ENCODE measurements around the gene SERPINA4.

Gene SERPINA4

GRCh38 chr14:94542111-94542810 is 19.0 kb upstream of the SERPINA4 start:
- DNase-seq (ENCODE audit: low read depth in 2 of 2), result peak; percentile 11 to 21

- no peak for DNase-seq (ENCODE audit: low read depth in 2 of 2)
Measured at GRCh38 chr14:94542811-94543440, 18.3 kb upstream of the SERPINA4 start.

GRCh38 chr14:94543449-94544124 is 17.7 kb upstream of the SERPINA4 start:
- DNase-seq (ENCODE audit: low read depth in 2 of 2), result no peak

- DNase-seq (ENCODE audit: low read depth in 2 of 2), result no peak
Measured at GRCh38 chr14:94544726-94545125, 16.5 kb upstream of the SERPINA4 start.

- DNase-seq (ENCODE audit: low read depth in 2 of 2), result no peak
Measured at GRCh38 chr14:94545131-94545841, 16.0 kb upstream of the SERPINA4 start.

GRCh38 chr14:94547151-94547680 is 14.0 kb upstream of the SERPINA4 start:
- DNase-seq (ENCODE audit: low read depth in 2 of 2), result no peak

GRCh38 chr14:94547726-94548125 is 13.5 kb upstream of the SERPINA4 start:
- no peak for DNase-seq (ENCODE audit: low read depth in 2 of 2)

- DNase-seq (ENCODE audit: low read depth in 2 of 2), result no peak
Measured at GRCh38 chr14:94548131-94548998, 12.9 kb upstream of the SERPINA4 start.

- peak; percentile 8 to 15 for DNase-seq (ENCODE audit: low read depth in 2 of 2)
Measured at GRCh38 chr14:94548999-94549985, 11.9 kb upstream of the SERPINA4 start.

- DNase-seq (ENCODE audit: low read depth in 2 of 2), result no peak
Measured at GRCh38 chr14:94550041-94550440, 11.2 kb upstream of the SERPINA4 start.

- DNase-seq (ENCODE audit: low read depth in 2 of 2), result no peak
Measured at GRCh38 chr14:94555991-94556390, 5.3 kb upstream of the SERPINA4 start.

GRCh38 chr14:94557327-94557726 is 3.9 kb upstream of the SERPINA4 start:
- no peak for DNase-seq (ENCODE audit: low read depth in 2 of 2)

- DNase-seq (ENCODE audit: low read depth in 2 of 2), result no peak
Measured at GRCh38 chr14:94558842-94559241, 2.4 kb upstream of the SERPINA4 start.

- DNase-seq (ENCODE audit: low read depth in 2 of 2), result no peak
Measured at GRCh38 chr14:94559638-94560290, 1.5 kb upstream of the SERPINA4 start.

- no peak for DNase-seq (ENCODE audit: low read depth in 2 of 2)
Measured at GRCh38 chr14:94560291-94560665, 964 bp upstream of the SERPINA4 start.

- no peak for DNase-seq (ENCODE audit: low read depth in 2 of 2)
Measured at GRCh38 chr14:94561656-94562010, 391 bp downstream of the SERPINA4 start.

- no peak for DNase-seq (ENCODE audit: low read depth in 2 of 2)
Measured at GRCh38 chr14:94562022-94562421, 780 bp downstream of the SERPINA4 start.

- DNase-seq (ENCODE audit: low read depth in 2 of 2), result no peak
Measured at GRCh38 chr14:94562941-94563883, 2.0 kb downstream of the SERPINA4 start.
